Progenitor cell of endocrine pancreas (in vitro differentiated cells): Measurements from ENCODE around the gene ITPKC. TPM values are rescaled to one million over a fixed set of nuclear protein-coding genes. Genes with fewer than 3 reads are reported as not detected.

Experiments
- DNase-seq: peaks from one replicate; pipeline ENCODE4 v3.0.0; 2021; ENCODE audit warnings: low spot score; ENCODE audit not compliant: unreplicated experiment
- H3K27ac Mint-ChIP-seq: 2 replicates; pipeline ENCODE4 v1.8.0; 2021; ENCODE audit warnings: mild to moderate bottlenecking, moderate library complexity, mixed read lengths
- H3K27me3 Mint-ChIP-seq: 2 replicates; pipeline ENCODE4 v1.8.0; 2021; ENCODE audit warnings: mixed read lengths
- H3K36me3 Mint-ChIP-seq: 2 replicates; pipeline ENCODE4 v1.8.0; 2022; ENCODE audit warnings: mixed read lengths; ENCODE audit not compliant: insufficient read depth
- H3K4me1 Mint-ChIP-seq: 2 replicates; pipeline ENCODE4 v1.8.0; 2021; ENCODE audit warnings: low read depth, mixed read lengths
- H3K4me3 Mint-ChIP-seq: 2 replicates; pipeline ENCODE4 v1.8.0; 2021; ENCODE audit warnings: low read depth, mild to moderate bottlenecking, moderate library complexity, mixed read lengths
- H3K9me3 Mint-ChIP-seq: 2 replicates; pipeline ENCODE4 v1.8.0; 2021; ENCODE audit warnings: low read depth, mixed read lengths
- CTCF ChIP-seq: fragments of 200-600 bp; sonication (generic); IDR thresholded peaks from one replicate; pipeline ENCODE4 v1.5.0; 2021; ENCODE audit warnings: antibody characterized with exemption, mild to moderate bottlenecking; ENCODE audit not compliant: unreplicated experiment
- total RNA-seq: library from RNA; stranded (reverse); gene quantifications from 2 replicates; pipeline ENCODE4 v1.2.1, GENCODE V29; 2021

Gene ITPKC
- total RNA-seq, 1 donor from 2014 or later = 20.1 TPM

- no peak for DNase-seq
- no peak for TF ChIP-seq CTCF
- Mint-ChIP-seq H3K36me3 (peaks cover 23% of the 10 kb centered on the region), H3K27ac (peak overlapping the region; percentile 71), H3K4me3 (no peak overlapping the region), H3K27me3 (no peaks in the 10 kb centered on the region), H3K9me3 (no peaks in the 10 kb centered on the region), H3K4me1 (peaks cover 3% of the 10 kb centered on the region)
These were observed 9.3 kb upstream of the ITPKC start for GRCh38 chr19:40707615-40708014.

GRCh38 chr19:40709817-40710216 lies 7.1 kb upstream of the ITPKC start:
- peaks cover 6% of the 10 kb centered on the region for H3K4me1 Mint-ChIP-seq
- H3K9me3 Mint-ChIP-seq = no peaks in the 10 kb centered on the region
- H3K27me3 Mint-ChIP-seq = no peaks in the 10 kb centered on the region
- DNase-seq = no peak
- H3K4me3 Mint-ChIP-seq = no peak overlapping the region
- H3K27ac Mint-ChIP-seq = no peak overlapping the region
- peaks cover 19% of the 10 kb centered on the region for H3K36me3 Mint-ChIP-seq
- TF ChIP-seq CTCF = no peak

DNA sequence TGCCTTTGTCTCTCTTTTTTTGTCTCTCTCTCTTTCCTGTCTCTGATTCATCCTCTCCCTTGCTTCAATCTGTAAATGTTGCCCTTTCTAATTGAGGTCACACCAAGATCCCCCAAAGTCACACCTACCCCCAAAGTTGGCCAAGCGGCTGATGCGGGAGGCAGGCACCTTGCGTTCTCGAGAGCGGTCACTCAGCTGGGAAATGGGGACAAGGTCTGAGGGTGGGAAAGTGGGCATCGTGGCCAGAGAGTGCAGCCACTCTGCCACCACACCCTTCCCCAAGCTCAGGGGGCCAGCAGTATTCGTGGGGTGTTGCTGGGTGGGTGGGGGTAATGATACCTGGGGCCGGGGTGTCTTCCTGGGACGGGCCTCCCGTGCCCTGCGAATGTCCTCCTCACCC lies 3.0 kb upstream of the ITPKC start:
- Mint-ChIP-seq H3K9me3 (no peaks in the 10 kb centered on the region), H3K4me1 (peaks cover 24% of the 10 kb centered on the region), H3K27me3 (no peaks in the 10 kb centered on the region), H3K27ac (peak overlapping the region; percentile 98), H3K4me3 (peak overlapping the region; percentile 89), H3K36me3 (peaks cover 14% of the 10 kb centered on the region)
- DNase-seq = no peak
- TF ChIP-seq CTCF = no peak

- no peaks in the 10 kb centered on the region for H3K27me3 Mint-ChIP-seq
- DNase-seq = peak; percentile 92
- H3K4me1 Mint-ChIP-seq = peaks cover 27% of the 10 kb centered on the region
- no peaks in the 10 kb centered on the region for H3K9me3 Mint-ChIP-seq
- peak overlapping the region; percentile 98 for H3K27ac Mint-ChIP-seq
- H3K36me3 Mint-ChIP-seq = peaks cover 13% of the 10 kb centered on the region
- no peak for TF ChIP-seq CTCF
- peak overlapping the region; percentile 89 for H3K4me3 Mint-ChIP-seq
These were observed 2.2 kb upstream of the ITPKC start for GRCh38 chr19:40714441-40715299.

GRCh38 chr19:40716031-40716481 lies 856 bp upstream of the ITPKC start:
- no peak for DNase-seq
- Mint-ChIP-seq H3K36me3 (peaks cover 16% of the 10 kb centered on the region), H3K4me1 (peaks cover 40% of the 10 kb centered on the region), H3K27ac (peak overlapping the region; percentile 98), H3K27me3 (no peaks in the 10 kb centered on the region), H3K9me3 (no peaks in the 10 kb centered on the region), H3K4me3 (peak overlapping the region; percentile 89)
- TF ChIP-seq CTCF = no peak
